HG02678 (cell line): ENCODE measurements around the gene UCK2.
A peak's percentile ranks its signal among the peaks of the same experiment; 100 is the strongest.

Source experiments
- ATAC-seq: cut with Tn5 transposase; IDR thresholded peaks from one replicate; pipeline ENCODE4 v1.9.1; 2021; ENCODE audit warnings: mild to moderate bottlenecking, moderate library complexity; ENCODE audit not compliant: unreplicated experiment

Gene UCK2

DNA sequence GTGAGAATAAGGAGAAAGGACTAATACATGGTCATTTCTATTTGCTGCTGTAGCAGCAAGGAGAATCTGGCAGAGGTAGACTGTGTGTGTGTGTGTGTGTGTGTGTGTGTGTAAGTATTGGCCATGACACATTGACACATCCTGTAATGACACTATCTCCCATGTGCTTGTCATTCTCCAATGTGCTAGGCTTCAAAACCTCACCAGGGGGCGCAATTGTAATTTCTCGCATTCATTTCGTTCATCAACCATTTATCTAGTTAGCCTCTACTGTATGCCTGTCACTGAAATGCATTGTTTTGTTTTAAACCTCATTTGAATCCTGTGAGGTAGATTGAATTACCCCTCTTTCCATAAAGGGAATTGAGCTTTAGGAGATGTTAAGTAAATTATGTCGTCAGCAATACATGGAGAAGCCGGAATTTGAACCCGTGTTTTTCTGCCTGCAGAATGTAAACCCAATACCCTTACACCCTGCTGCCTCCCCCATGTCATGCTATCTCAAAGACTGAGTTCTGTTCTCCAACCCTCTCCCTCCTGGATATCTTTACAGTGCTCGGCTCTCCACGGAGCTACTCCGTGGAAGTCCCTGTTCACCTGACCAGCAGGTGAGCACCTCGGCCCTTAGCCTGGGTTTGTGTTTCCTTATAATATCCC, 100.8 kb downstream of the UCK2 start:
- peak; percentile 27 for ATAC-seq

- ATAC-seq, result no peak
Observed at GRCh38 chr1:165930961-165931360, 103.5 kb downstream of the UCK2 start.

GRCh38 chr1:165933446-165934170, 106.2 kb downstream of the UCK2 start:
- no peak for ATAC-seq

- no peak for ATAC-seq
Observed at GRCh38 chr1:165936542-165936941, 109.1 kb downstream of the UCK2 start.

- no peak for ATAC-seq
Observed at GRCh38 chr1:165937829-165938228, 110.4 kb downstream of the UCK2 start.

DNA sequence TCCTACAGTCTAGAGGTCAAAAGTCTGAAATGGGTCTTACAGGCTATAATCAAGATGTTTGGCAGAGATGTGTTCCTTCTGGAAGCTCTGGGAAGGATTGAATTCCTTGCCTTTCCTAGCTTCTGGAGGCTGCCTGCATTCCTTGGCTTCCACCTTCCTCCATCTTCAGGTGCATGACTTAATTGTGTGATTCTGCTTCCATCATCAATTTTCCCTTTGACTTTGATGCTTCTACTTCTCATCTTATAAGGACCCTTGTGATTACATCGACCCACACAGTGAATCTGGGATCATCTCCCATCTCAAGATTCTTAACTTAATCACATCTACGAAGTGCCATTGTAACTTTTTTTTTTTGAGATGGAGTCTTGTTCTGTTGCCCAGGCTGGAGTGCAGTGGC, 111.4 kb downstream of the UCK2 start:
- ATAC-seq, result no peak

DNA sequence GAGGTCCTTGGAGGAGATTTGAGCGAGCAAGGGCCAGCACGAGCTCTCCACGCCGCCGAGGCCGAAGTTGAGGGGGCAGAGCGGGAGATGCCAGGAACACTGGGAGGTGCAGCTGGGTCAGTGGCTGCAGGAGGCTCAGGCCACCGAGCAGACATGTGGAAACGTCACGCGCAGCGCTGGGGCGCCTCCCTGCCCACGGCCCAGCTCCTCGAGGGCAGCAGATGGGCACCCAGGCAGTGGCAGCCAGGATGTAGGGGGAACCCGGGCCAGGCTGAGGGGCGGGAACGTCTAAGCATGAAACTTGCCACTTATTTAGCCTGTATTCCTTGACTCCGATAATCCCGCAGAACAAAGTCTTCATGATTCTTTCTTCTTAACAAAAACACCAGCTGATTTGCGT, 114.1 kb downstream of the UCK2 start:
- no peak for ATAC-seq

DNA sequence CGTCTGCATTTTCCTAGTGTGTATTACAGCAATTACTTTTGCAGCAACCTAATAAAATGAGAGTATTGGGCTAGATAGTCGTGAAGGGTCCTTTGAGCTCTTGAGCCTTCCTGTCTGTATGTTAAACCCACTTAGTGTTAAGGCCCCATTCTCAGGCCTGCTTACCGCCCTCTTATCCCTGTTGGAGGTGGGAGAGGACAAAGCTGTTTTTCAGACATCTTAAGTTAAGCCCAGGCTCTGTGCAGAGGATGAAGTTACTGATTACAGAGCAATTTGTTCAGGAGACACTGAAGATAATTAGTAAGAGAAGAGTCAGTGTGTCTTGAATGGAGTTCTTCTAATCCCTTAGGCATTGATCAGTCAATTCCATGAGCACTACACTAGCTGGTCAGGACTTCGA, 114.6 kb downstream of the UCK2 start:
- ATAC-seq, result no peak

- no peak for ATAC-seq
Observed at GRCh38 chr1:165942927-165943597, 115.6 kb downstream of the UCK2 start.

DNA sequence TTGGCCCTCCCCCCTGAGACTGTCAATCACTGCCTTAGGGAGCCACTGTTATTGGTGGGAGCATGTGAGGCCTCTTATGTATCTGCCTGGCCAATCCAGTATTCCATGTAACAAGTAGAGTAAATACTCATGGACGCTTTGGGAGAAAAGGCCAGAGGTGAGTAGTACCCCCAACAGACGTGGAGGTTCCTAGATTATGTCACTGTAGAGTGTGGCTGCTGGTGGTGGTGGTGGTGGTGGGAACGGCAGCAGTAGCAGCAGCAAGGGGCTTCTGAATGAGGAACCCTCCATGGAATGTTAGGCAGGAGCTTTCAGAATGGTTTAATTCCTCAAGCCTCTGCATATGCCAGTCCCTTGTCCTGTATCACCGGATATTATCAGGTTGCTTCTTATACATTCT, 118.5 kb downstream of the UCK2 start:
- no peak for ATAC-seq

- no peak for ATAC-seq
Observed at GRCh38 chr1:165947797-165948455, 120.5 kb downstream of the UCK2 start.

GRCh38 chr1:165949335-165950130, 122.1 kb downstream of the UCK2 start:
- no peak for ATAC-seq

GRCh38 chr1:165954940-165955339, 127.5 kb downstream of the UCK2 start:
- no peak for ATAC-seq

GRCh38 chr1:165958306-165958705, 130.9 kb downstream of the UCK2 start:
- no peak for ATAC-seq

DNA sequence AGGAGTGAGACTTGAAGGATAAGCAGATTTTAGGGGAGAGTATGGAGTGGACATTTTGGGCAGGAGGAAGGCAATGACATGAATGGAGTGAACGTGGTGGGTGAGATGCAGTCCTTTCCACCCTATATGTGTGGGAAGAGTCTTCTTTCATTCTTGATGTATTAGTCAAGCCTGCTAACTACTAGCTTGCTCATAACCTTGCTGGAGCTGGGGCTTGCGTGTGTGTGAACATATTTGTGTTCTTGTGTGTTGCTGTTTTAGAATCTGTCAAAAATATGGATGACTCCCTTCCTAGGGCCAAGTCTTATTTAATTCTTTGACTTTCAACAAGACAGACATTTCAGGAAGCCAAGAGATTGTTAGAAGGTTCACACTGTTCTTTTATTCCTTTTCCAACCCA, 132.7 kb downstream of the UCK2 start:
- ATAC-seq, result no peak

GRCh38 chr1:165960881-165961280, 133.5 kb downstream of the UCK2 start:
- ATAC-seq, result no peak
